Activated CD8-positive, alpha-beta memory T cell treated with anti-CD3 and anti-CD28 coated beads, Interleukin-2, amount 50 U/mL, for 24 hours (primary cell): ENCODE measurements around the gene RIF1.

ENCODE experiments used
- DNase-seq: peaks from one replicate; pipeline ENCODE4 v3.0.0-alpha.2; 2020; ENCODE audit errors: extremely low read depth

Gene RIF1

DNA sequence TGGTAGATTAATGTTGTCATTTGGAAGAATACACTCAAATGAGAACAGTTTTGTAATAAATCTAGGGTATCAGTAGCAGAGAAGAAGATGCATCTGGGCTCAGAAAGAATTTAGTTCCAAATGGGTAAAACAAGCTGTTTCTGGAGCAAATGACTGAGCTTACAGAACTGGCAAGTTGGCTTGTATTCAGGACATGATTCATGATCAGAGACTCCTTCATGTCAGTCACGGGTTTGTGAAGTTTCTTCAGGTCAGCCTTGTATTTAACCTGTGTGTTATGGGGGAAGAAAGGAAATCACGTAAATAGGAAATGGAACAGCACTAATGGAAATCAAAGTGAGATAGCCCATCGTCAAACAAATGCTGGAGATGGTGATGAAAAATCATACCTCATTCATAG lies 109.1 kb downstream of the RIF1 start:
- no peak for DNase-seq

DNA sequence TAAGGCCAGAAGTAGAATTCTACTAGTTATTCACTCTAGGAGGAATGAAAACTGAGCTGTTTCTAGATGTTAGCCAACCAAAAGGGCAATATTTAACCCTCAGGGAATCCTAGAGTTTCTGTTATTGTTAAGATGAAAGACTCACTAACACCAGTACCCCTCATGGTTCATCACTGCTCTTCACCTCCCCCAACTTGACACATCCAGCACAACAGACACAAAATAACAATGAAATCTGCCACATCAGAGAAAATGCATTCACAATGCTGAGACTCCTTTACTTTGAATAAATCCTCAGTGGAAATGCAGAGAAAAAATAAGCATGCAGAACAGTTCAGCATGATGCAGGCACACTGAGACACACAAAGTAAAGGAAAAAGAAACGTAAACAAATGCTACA lies 111.3 kb downstream of the RIF1 start:
- no peak for DNase-seq

GRCh38 chr2:151522556-151522955 lies 112.9 kb downstream of the RIF1 start:
- no peak for DNase-seq

DNA sequence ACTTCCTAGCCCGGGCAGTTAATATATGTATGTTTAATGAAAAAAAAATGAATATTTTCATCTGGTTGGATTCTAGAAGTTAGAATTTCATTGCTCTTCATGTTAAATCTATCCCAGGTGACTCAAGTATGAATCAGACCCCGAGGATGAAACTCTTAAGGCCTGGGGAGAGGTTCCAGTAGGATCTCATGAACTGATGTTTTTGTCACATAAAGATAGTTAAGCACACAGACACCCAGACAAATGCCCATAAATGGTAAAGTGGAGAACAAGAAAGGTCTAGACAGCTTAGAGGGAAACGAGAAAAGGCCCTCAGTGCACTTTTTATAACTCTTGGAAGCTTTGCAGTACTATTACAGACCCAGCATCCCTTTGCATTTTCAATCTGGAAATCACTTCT lies 114.1 kb downstream of the RIF1 start:
- no peak for DNase-seq

DNA sequence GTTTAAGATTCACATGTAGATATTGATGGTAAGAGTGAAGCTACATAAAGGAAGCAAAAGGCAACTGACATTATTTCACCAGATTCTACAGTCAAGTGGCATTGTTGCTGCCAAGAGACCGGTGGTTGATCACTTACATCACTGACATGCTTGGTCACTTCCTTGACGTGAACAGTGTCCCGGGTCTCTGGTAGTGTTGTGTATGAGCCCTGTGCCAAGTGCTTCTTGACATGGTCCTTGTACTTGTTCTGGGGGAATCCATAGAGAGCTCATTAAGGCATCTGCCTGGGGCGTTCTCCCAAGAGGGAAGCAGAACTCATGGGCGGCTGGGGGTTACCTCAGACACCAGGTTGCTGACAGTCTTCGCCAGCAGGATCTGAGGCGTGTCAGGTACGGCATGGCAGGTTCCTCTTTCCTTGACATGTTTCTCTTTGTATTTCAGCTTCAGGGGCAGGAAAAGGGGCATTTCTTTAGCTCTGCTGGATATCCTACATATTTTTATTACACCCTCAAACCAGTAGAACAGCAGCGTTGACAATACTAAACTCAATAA lies 116.2 kb downstream of the RIF1 start:
- no peak for DNase-seq

DNA sequence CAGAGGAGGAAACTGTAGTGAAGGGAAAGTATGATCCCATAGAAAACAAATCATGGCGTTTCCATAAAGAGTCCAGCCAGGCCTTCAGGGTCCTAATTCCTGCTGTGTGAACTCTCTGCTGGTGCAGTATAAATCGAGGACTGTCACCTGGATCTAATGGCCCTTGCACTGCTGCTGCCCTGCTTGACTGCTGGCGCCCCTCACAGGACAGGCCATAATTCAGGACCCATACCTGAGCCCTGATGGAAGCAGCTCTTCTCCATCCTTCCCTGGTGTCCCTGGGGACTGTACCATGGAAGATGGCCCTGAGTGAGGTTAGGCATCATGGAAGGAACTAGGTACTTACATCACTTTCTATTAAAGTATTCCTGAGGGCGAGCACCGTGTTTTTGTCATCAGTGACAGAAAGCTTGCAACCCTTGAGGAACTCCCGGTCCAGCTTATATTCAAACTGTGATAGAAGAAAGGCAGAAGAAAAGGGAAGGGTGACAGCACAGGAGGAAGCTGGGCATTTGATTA lies 116.9 kb downstream of the RIF1 start:
- no peak for DNase-seq
